Non-pigmented ciliary epithelial cell (primary cell): ENCODE measurements around the gene LYPD5.
"Not testable (repeated sequence)": the region's sequence is repeated elsewhere in the genome, so short reads cannot be mapped to it uniquely, and the experiment has no call there.

ENCODE experiments used
- DNase-seq: peaks from one replicate; pipeline ENCODE4 v3.0.0-alpha.2; 2010; ENCODE audit warnings: low read depth

LYPD5 gene

DNA sequence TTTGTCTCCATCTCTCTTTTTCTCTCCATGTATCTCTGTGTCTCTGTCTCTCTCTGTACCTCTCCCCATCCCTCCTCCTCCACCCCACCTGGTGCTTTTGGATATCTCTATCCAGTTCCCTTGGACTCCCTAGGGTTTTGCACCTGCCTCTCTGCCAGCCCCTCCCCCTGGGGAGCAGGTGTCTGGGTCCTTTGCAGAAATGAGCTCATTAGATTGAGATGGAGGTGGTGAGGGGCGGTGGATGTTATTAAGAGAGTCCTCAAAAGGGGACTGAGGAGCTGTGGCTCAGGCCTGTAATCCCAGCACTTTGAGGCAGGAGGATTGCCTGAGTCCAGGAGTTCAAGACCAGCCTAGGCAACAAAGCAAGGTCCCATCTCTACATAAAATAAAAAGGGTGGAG is 23.6 kb downstream of the LYPD5 start:
- DNase-seq = no peak

GRCh38 chr19:43777163-43777695 is 25.0 kb downstream of the LYPD5 start:
- no peak for DNase-seq

DNA sequence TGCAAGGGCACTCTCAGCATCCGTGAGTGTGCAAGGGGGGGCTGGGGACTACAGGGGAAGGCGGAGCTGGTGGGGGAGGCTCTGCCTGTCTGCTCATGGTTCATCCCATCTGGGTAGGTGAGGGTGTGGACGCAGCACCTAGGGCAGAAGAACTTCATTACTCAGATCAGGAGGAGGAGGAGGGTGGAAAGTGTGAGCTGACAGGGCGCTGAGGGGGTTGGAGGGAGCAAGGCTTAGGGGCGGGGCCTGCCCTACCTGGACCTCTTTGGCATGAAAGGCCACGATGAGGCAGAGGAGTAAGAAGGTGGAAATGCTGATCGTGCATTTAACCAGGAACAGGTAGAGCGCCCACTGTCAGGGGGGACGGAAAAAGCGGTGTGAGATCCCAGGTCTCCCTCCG is 26.0 kb downstream of the LYPD5 start:
- DNase-seq = no peak

GRCh38 chr19:43775299-43775890 is 26.9 kb downstream of the LYPD5 start:
- DNase-seq = no peak

- not testable (repeated sequence) for DNase-seq
Observed at GRCh38 chr19:43774940-43775258, 27.3 kb downstream of the LYPD5 start.

DNA sequence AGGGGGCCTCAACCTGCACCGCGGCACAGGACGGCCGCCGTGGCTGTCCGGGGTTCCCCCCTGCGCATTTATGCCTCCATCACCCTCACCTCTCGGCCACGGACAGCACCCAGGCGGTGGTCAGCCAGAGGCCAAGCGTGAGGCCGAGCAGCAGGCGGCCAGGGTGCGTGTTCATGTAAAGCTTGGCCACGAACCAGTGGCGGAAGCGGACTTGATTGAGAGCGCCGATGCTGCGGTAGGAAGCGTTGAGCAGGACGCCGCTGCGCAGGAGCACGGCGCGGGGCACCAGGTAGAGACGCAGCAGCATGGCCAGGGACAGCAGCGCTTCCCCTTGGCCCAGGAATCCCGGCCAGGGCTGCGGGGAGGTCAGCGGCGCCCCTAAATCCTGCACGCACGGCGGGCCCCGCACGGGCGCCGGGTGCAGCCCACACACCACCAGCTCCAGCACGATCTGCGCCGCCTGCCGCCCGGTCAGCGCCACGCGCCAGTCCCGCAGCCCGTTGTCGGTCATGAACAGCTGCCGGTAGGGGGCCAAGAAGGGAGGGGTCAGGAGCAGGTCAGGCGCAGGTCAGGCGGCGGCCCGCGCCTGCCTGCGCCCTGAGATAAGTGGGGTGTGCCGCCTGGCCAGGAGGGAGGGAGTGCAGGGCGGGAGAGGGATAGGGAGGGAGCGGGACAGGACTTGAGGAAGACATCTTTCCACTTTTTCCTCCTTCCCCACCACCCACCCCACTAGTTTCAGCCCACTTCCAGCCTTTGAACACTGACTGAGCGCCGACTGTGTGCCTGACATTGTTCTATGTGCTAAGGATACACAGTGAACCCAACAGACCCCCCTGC is 27.9 kb downstream of the LYPD5 start:
- no peak for DNase-seq

DNA sequence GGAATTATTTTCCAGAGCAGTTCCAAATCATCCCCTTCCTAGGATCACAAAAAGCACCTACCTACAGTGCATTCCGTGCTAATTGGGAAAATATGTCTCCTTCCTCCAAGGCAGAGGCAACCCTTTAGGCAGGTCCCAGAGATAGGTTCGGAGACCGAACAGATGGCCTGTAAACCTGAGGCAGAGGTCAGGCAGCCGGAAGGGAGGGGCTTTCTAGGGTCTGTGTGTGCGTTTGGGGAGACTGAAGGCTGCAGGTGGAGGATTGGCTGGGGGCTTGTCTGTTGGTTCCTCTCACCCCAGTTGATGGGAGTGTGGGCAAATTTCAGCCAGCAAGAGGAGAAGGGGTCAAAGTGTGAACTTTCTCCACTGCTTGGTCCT is 28.5 kb downstream of the LYPD5 start:
- DNase-seq = no peak

DNA sequence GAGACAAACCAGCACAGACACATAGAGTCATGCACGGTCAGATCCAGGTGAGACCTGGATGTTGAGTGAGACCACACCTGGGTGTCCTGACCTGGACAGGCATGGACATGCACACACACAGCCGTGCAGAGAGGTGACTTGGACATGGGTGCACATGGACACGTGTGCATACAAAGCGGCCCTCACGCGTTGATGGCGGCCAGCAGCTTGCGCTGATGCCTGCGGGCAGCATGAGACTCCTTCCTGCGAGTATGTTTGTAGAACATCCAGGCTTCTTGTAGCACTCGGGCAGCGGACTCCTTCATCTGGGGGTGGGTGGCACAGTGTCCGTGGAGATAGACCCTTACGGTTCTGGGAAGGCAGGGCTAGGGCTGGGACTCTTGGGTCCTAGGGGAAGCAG is 33.0 kb downstream of the LYPD5 start:
- DNase-seq = no peak

- no peak for DNase-seq
Observed at GRCh38 chr19:43768273-43769050, 33.8 kb downstream of the LYPD5 start.

- DNase-seq = no peak
Observed at GRCh38 chr19:43767818-43768217, 34.4 kb downstream of the LYPD5 start.

DNA sequence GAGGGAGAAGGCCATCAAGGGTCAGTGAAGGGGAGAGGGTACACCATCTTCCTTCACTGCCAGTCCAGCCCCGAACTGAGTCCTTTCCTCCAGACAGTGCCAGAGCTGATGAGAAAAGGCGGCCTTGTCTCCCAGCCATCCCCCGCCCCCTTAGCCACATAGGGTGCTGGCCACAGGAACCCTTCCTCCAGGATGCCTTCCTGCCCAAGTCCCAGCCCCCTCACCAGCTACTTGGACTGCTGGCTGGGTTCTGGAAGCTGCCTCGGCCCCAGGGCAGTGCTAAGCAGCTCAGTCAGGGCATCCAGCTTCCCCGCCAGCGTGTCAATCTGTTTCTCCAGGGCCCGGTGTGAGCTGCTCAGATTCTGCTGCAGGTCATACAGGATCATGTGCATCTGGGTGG is 34.9 kb downstream of the LYPD5 start:
- no peak for DNase-seq

DNA sequence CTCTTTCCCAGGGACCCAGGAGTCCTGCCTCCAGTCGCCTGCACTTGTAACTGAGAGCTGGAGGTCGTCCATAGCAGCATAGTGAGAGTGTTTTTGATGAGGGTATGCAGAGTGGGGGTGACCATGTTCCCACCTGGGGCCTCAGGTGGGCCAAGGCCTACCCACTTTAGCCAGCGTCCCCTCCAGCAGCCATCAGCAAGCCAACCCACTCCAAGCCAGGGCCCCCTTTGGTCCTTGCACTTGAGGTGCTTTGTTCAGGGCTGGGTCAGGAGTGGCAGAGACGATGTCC is 35.5 kb downstream of the LYPD5 start:
- DNase-seq = no peak

- DNase-seq = peak; percentile 94
Observed at GRCh38 chr19:43765109-43765876, 37.0 kb downstream of the LYPD5 start.

- DNase-seq = not testable (repeated sequence)
Observed at GRCh38 chr19:43764684-43765083, 37.6 kb downstream of the LYPD5 start.

DNA sequence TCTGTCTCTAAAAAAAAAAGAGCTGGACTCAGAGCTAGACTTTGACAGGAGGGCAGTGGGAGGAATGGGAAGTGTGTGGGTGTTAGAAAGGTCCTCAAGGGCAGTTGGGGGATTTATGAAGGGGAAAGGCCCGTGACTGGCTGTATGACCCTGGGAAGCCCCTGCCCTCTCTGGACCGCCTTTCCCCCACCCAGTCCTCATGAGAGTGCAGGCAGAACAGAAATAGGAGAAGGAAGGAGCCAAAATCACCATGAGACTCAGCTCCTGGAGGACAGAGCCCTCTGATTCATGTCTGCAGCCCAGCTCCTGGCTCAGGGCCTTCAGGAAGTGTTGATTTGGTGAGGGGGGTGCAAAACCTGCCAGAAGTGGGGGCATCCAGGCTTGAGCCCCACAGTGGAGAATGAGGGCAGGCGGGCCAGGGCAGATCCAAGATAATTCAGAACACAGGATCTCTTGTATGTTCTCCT is 38.7 kb downstream of the LYPD5 start:
- no peak for DNase-seq

GRCh38 chr19:43762814-43763213 is 39.4 kb downstream of the LYPD5 start:
- DNase-seq = no peak

DNA sequence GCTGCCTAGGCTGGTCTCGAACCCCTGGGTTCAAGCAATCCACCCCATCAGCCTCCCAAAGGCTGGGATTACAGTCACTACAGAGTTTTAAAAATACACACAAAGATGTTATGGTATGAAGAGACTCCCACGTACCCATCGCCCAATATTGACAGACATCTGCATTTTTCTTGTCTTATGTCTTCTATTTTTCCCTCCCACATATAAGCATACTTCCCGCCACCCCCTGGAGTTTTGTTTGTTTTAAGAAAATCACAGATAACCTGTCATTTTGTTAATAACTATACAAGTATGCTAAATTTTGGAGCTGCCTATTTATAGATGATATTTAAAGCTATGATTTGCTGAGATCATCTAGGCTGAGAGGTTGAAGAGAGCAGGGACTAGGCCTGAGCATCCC is 41.3 kb downstream of the LYPD5 start:
- no peak for DNase-seq

DNA sequence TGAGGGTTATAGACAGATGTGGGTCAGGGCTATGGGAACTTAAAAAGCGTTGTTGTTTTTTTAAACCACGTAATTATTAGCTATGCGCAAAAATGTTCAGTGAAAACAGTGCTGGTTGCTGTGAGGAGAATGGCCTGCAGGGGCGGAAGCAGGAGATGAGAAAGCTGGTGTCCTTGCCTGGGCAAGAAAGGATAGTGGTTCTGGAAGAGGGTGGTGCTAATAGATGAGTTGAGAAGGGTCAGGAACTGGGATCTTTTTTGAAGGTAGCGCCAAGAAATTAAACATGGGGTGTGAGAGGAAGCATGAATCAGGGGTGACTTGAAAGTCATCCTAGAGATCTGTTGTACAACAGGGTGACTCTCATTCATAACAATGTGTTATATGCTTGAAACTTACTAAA is 42.7 kb downstream of the LYPD5 start:
- peak; percentile 51 for DNase-seq

GRCh38 chr19:43755256-43755801 is 46.9 kb downstream of the LYPD5 start:
- no peak for DNase-seq

DNA sequence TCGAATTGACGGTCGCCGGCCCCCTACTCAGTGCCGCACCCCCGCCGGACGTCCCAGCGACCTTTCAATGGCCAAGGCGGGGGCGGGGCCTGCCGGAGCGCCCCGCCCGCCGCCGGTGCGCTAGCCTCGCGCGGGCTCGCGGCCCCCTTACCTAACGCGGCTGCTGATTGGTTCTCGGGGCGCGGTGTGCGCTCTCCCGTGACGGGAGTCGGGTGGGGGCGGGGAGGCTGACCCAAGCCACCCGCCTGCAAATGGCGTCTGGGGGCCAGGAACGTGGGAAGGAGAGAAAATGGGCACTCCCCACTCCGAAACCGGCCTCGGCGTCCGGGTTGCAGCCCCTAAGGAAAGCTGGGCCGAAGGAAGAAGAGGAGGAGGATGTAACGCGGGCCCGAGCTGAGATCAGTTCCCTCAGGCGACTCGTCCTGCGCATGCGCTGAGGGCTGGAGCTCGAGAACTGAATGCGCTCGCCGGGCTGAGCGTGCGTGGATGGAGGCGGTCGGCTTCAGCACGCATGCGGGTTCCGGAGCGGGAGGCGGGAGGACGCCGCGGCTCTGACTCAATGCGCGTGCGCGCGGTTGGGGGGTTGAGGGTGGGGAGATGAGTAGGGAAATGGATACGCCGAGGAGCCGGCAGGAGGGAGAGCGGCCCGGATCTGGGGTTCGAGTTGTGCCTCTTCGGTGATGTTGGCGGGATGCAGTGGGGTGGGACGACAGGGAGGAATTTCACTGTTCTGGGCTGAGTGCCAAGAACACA is 47.6 kb downstream of the LYPD5 start, which contains the start of gene SMG9:
Gene SMG9, minus strand, starts transcription at position 460 of the 753 bp plus-strand sequence. CDS start 4,221 bp downstream, outside the sequence.
- peak; percentile 77 for DNase-seq

GRCh38 chr19:43754253-43754502 is 48.1 kb downstream of the LYPD5 start:
- DNase-seq = peak; percentile 13
